ENCODE data around the gene GTF2H1.

GRCh38 chr11:18374956-18375355 lies 52.6 kb downstream of the GTF2H1 start:
- no peak for TF ChIP-seq POLR2A (IDR thresholded peaks at IDR 0.05)
- no peak for TF ChIP-seq CTCF (IDR thresholded peaks at IDR 0.05)

Data from esophagus squamous epithelium (tissue), 4 donors.